Stimulated activated CD4-positive, alpha-beta T cell treated with anti-CD3 and anti-CD28 coated beads, Interleukin-2, amount 100 ng/mL, for 48 hours (primary cell): Measurements from ENCODE around the gene IQSEC3.
A peak's percentile ranks its signal among the peaks of the same experiment; 100 is the strongest.
"Not testable (repeated sequence)": the region's sequence is repeated elsewhere in the genome, so short reads cannot be mapped to it uniquely, and the experiment has no call there.

Experiments used
- DNase-seq, 2 donors: peaks; one replicate each; pipeline ENCODE4 v3.0.0-alpha.2; 2020

IQSEC3 gene

GRCh38 chr12:184811-185575, 118.4 kb downstream of the IQSEC3 start:
- no peak for DNase-seq

- DNase-seq: no peak
Observed at GRCh38 chr12:185576-185955, 119.0 kb downstream of the IQSEC3 start.

GRCh38 chr12:186006-186625, 119.5 kb downstream of the IQSEC3 start:
- no peak for DNase-seq

DNA sequence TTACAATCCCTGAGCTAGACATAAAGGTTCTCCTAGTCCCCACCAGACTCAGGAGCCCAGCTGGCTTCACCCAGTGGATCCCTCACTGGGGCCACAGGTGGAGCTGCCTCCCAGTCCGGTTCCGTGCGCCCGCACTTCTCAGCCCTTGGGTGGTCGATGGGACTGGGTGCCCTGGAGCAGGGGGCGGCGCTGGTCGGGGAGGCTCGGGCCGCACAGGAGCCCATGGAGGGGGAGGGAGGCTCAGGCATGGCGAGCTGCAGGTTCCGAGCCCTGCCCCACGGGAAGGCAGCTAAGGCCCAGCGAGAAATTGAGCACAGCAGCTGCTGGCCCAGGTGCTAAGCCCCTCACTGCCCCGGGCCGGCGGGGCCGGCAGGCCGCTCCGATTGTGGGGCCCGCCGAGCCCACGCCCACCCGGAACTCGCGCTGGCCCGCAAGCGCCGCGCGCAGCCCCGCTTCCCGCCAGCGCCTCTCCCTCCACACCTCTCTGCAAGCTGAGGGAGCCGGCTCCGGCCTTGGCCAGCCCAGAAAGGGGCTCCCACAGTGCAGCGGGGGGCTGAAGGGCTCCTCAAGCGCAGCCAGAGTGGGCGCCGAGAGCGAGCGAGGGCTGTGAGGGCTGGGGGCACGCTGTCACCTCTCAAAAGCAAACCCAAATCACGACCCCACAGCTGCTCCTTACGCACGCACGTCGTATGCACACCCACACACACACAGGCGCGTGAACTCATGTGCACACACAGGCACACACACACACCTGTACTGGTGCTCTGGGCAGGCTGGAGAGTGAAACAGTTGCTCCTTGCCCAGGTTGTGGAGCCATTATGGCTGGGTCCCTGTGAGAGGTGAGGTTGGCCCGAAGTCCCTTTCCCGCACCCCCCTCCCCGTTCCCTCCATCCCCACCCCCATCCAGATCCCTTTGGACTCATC, 121.7 kb downstream of the IQSEC3 start:
- DNase-seq: not testable (repeated sequence)

- DNase-seq: peak; percentile 19 to 49
Observed at GRCh38 chr12:188910-189621, 122.5 kb downstream of the IQSEC3 start.

DNA sequence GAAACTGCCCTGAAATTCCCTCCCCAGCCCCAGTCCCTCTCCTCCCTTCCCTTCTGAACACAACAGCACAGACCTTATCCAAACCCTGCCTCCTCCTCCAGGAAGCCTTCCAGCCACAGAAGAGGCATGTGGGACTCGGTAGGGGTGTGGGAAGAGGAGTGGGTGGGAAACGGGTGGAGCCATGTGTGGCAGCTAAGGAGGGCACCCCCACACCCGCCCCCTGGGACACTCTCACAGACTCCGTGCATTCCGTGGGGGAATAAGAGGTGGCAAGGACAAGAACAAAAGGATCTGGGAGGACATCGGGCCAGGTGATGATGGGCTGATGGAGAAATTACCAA, 123.0 kb downstream of the IQSEC3 start:
- no peak for DNase-seq

GRCh38 chr12:190881-191280, 124.3 kb downstream of the IQSEC3 start:
- DNase-seq: no peak

DNA sequence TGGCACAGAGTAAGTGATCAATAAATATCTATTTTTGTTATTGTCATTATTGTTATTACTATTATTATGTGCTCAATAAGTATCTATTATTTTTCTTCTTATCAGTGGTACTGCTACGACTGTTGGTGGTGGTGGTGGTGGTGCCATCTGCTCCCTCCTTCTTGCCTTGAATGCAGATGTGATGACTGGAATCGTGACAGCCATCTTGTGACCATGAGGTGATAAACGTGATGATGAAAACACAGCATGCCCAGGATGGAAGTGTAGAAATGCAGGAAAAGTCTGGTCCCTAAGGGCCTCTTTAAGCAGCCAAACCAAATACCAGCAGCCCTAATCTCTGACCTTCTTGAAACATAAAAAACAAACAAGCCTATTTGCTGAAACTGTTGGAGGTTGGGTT, 125.0 kb downstream of the IQSEC3 start:
- DNase-seq: no peak

DNA sequence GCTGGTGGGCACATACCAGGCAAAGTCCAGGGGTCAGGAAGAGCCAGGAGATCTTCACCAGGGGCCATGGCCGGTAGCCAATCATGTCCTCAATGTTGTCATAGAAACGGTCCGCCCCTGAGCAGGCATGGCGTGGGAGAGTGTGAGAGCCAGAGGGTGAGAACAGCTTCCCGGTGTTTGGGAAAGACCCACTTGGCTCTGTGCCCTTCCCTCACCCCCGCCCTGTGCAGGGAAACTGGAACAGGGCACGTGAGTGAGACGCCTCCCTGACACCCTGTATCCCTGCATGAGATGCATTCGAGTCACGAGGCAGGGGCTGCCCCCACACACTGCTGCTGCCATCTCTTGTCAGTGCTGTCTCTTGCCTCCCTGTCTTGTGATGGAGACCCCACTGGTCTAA, 126.7 kb downstream of the IQSEC3 start:
- DNase-seq: no peak

- DNase-seq: no peak
Observed at GRCh38 chr12:194276-194675, 127.7 kb downstream of the IQSEC3 start.

DNA sequence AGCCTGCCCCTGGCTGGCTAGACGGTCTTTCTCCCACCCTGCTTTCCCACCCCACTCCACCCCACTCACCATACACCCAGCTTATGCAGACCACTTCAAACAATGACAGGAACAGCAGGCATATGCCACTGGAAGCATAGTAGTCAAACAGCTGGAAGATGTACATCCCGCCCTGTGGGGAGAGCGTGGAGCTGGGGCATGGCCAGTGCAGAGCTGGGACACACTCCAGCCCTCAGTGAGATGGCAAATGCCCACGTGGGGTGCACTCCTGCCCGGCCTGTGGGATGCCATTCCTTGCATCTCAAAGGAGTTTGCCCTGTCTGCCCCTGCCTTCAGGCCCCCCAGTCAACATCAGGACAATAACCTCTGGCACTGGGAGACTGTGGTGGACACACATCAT, 128.6 kb downstream of the IQSEC3 start:
- DNase-seq: no peak

- no peak for DNase-seq
Observed at GRCh38 chr12:195951-196350, 129.4 kb downstream of the IQSEC3 start.

DNA sequence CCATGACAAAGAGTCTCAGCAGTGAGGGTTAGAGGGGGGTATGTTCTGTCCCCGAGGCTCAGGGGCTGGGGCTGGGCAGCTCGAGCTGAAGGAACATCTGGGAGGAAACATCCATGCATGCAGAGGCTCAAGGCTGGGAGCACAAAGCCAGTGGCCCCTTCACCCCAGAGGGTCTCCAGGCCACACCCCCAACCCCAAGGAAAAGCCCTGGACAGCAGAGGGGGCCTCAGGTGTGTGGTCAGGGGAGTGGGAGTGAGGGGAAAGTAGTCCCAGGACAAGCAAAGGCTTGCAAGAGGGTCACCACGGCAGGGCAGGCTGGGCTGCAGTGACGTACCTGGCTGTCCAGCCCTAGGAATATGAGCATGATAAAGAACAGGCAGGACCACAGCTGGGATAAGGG, 129.9 kb downstream of the IQSEC3 start:
- DNase-seq: no peak

- no peak for DNase-seq
Observed at GRCh38 chr12:197347-197746, 130.8 kb downstream of the IQSEC3 start.

GRCh38 chr12:197911-198695, 131.5 kb downstream of the IQSEC3 start:
- no peak for DNase-seq

DNA sequence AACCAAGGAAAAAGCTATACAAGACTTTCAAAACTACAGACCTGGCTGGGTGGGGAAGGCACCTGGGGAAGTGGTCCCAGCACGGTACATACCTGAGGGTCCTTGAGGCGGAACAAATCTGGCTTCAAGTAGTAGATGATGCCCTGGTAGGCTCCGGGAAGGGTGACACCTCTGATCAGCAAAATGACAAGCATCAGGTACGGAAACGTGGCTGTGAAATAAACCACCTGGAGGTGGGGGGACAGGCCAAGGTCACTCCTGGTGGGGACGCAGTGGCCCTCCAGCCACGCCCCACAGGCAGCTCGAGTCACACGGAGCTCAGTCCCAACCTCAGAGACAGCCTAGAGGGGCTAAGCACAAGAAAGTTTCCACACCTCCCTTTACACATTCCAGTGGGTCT, 132.1 kb downstream of the IQSEC3 start:
- DNase-seq: no peak

DNA sequence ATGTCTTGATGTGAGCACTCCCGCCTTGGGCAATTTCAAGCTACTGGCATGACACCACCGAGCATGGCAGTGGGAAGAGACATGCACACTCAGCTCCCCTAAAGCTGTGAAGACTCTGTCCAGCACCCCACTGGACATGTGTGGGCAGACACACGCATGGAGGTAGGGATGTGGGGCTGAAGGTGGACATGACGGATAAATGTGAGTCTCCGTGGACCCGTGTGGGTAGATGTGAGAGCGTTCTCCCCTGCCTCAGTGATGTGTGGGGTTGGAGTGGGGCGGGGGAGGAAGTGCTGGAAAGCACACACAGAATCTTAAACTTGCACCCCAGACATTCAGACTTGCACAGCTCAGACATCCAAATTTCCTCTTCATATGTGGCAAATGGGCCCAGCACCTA, 134.8 kb downstream of the IQSEC3 start:
- no peak for DNase-seq

DNA sequence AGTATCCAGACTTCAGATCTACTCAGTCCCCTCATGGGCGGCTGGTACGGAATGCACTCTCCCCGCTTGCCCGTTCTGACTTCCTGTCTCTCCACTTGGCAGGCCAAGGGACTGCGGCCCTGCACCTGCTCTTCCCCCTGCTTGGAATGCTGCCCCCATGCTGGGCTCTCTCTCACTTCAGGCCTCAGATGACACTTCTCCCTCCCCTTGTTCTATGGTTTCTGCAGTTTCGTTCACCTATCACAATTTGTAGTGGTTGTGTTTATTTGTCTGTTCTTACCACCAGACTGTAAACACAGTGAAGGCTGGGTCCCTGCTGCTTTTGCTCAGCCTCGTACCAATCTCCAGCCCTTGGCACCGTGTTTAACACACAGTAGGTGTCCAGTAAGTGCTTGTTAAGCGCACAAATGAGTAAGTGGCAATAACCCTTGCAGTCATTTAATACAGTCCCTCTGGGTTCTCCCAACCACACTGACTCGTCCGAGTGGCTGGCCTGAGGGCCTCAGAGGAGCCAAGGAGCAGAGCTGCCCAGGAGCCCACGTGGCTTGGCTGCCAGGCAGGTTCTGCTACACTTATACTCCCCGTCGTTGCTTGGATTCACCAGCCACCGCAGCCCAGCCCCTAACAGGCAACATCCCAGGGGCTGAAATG, 135.6 kb downstream of the IQSEC3 start:
- DNase-seq: no peak

GRCh38 chr12:203074-203461, 136.5 kb downstream of the IQSEC3 start:
- DNase-seq: no peak

DNA sequence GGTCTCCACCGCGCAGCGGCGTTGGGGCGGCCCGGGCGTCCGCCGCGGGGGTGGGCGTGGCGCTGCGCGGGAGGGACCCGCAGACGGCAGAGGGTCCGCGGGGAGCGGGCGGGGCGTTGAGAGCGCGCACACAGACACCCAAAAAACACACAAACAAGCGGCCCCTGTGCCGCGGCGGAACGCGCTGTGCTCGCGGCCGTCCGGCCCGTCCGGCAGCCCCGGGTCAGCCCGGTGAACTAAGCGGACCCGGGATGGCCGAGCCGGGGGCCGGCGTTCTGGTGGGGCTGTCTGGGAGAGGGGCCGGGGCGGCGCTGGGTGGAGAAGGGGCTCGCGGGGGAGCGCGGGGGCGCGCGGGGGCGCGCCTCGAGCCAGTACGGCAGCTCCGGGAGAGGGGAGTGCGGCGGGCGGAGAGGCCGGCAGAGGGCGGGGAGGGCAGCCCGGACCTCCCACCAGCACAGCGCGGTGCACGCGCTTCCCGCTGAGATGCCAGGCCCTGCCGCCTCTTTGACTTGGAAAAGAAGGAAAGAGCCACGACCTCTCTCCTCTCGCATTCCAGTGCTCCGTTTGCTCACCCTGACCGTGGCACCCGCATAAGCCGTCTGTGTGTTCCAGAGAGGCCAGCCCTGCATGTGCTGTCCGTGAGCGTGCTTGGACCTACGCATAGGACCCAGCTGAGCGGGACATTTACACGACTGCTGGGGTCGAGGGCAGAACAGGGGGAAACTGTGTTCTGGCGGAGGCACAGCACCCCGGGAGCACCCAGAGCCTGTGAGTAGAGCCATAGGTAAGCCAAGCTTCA, 137.1 kb downstream of the IQSEC3 start:
- DNase-seq: no peak

GRCh38 chr12:204261-204678, 137.7 kb downstream of the IQSEC3 start:
- DNase-seq: no peak
